ENCODE results near the gene ATG4D.
A peak's percentile ranks its signal among the peaks of the same experiment; 100 is the strongest.
"Not testable (repeated sequence)": the region's sequence is repeated elsewhere in the genome, so short reads cannot be mapped to it uniquely, and the experiment has no call there.

ATG4D gene

GRCh38 chr19:10567656-10568055 lies 24.0 kb downstream of the ATG4D start:
- no peak for FAIRE-seq
- DNase-seq (ENCODE audit: insufficient read length, low spot score) = no peak
- no peak for TF ChIP-seq CTCF (IDR thresholded peaks at IDR 0.05; ENCODE audit: insufficient read depth, missing control alignments)

- FAIRE-seq (no peak), DNase-seq (ENCODE audit: insufficient read length, low spot score) (no peak)
- no peak for TF ChIP-seq CTCF (IDR thresholded peaks at IDR 0.05; ENCODE audit: insufficient read depth, missing control alignments)
Observed at GRCh38 chr19:10568062-10568825, 24.5 kb downstream of the ATG4D start.

GRCh38 chr19:10568826-10569651 lies 25.3 kb downstream of the ATG4D start, which contains the start of gene CDKN2D:
TSS of gene CDKN2D (minus strand) at chr19:10568979. CDS start at chr19:10568653, 326 bp downstream.
- TF ChIP-seq CTCF (IDR thresholded peaks at IDR 0.05; ENCODE audit: insufficient read depth, missing control alignments) = no peak
- peak; percentile 82 for DNase-seq (ENCODE audit: insufficient read length, low spot score)
- no peak for FAIRE-seq

DNA sequence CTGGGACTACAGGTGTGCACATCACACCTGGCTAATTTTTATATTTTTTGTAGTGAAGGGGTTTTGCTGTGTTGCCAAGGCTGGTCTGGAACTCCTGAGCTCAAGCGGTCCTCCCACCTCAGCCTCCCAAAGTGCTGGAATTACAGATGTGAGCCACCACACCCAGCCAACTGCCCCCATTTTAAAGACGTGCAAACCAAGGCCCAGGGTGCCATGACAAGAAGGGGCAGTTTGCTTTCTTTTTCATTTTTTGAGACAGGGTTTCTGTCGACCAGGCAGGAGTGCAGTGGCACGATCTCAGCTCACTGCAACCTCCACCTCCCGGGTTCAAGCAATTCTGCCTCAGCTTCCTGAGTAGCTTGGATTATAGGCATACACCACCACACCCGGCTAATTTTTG lies 30.1 kb downstream of the ATG4D start:
- not testable (repeated sequence) for DNase-seq (ENCODE audit: insufficient read length, low spot score); FAIRE-seq

DNA sequence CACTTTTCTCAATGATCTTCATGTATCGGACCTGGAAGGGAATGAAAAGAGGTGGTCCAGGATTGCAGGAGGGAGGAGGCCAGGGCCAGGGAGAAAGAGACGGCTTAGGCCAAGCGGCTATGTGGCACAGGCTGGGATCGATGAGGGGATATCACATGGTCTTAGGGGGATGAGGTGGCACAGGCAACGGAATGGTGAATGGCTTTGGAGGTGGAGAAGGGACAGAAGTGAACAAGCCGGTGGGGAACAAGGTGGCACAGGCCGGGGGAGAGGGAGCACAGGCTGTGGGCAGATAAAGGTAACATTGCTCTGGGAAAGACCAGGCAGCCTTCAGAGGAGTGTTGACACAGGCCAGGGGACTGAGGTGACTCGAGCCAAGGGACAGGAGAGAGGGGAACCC lies 30.8 kb downstream of the ATG4D start:
- TF ChIP-seq CTCF (IDR thresholded peaks at IDR 0.05; ENCODE audit: insufficient read depth, missing control alignments) = no peak
- no peak for FAIRE-seq

DNA sequence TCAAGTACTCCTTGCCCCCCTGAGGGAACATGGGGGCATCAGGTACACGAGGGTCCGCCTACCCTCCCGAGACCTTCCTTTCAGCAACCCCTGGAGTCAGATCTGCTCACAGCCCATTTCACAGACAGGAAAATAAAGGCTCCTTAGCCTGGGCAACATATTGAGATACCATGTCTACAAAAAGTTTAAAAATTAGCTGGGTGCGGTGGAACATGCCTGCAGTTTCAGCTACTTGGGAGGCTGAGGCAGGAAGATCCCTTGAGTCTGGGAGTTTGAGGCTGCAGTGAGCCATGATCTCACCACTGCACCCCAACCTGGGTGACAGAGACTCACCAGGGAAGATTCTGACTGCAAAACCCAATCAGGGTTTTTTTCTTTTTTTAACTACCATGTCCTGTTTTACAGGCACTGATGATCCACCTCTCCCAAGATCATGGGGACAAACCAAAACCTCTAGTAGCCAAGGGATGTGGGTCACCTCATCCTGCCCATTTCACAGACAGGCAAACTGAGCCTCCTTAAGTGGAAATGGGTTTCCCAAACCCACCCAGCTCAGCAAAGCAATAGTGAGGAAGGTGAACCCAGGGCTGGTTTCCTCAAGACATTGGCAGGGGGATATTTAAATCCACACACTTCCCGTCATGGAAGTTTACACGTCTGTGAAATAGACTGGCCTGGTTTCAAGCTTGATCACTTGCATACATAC lies 31.5 kb downstream of the ATG4D start:
- FAIRE-seq (no peak), DNase-seq (ENCODE audit: insufficient read length, low spot score) (no peak)
- TF ChIP-seq CTCF (IDR thresholded peaks at IDR 0.05; ENCODE audit: insufficient read depth, missing control alignments) = no peak

More for the DNA sequence above, 30.8 kb downstream of the ATG4D start:
- DNase-seq (ENCODE audit: insufficient read length, low spot score) = no peak

GRCh38 chr19:10577951-10578350 lies 34.2 kb downstream of the ATG4D start:
- DNase-seq (ENCODE audit: insufficient read length, low spot score) (no peak), FAIRE-seq (no peak)
- TF ChIP-seq CTCF (IDR thresholded peaks at IDR 0.05; ENCODE audit: insufficient read depth, missing control alignments) = no peak
